ENCODE results near the gene SHQ1.

The SHQ1 gene

DNA sequence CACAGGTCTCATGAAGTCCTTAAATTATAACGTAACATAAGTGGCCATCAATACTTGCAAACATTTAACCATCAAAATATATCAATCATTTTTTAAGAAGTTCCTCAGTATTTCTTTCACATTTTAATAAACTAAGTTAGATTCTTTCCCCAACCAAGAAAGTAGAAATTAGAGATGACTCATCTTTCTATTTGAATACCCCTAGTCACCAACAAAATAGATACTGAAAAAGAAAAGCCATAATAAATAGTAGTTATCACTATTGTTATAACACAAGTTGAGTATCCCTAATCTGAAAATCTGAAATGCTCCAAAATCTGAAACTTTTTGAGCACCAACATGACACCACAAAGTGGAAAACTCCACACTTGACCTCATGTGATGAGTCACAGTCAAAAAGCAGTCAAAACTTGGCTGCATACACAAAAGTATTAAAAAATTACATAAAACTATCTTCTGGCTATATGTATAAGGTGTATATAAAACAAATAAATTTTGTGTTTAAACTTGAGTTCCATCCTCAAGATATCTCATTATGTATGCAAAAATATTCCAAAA lies 3.7 kb downstream of the SHQ1 start:
- Histone ChIP-seq H3K27me3 (ENCODE audit: control insufficient read depth, insufficient read depth, low read length) (peaks cover 3% of the 10 kb centered on the region), H3K4me3 (ENCODE audit: low read length) (no peak overlapping the region), H3K4me2 (ENCODE audit: low read length) (no peak overlapping the region), H3K4me1 (ENCODE audit: control insufficient read depth, insufficient read depth, low read length) (peaks cover 33% of the 10 kb centered on the region), H3K9me3 (replicated peaks; ENCODE audit: low read length) (no peaks in the 10 kb centered on the region), H3K9ac (ENCODE audit: low read depth, low read length) (no peak overlapping the region), H3K36me3 (ENCODE audit: insufficient read depth, low read length) (peaks cover 15% of the 10 kb centered on the region)

DNA sequence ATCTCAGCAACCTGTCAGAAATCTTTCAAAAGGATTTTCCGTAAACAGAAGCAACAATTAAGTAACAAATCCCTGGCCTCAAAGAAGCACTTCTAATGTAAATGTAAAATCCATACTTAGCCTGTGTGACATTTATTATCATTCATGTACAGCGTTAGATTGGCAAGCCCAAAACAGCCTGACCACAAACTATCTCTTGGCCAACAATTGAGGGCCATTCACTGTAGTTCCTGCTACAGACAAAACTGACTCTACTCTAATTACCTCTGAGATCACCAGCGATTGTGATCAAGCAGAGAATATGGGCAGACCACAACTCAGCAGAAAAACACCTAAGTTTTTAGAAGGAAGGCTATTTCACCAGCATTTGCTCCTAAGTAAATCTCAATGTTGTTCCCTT lies 9.2 kb downstream of the SHQ1 start:
- no peak overlapping the region for H3K4me2 ChIP-seq (ENCODE audit: low read length)
- no peak overlapping the region for H3K4me3 ChIP-seq (ENCODE audit: low read length)
- H3K9ac ChIP-seq (ENCODE audit: low read depth, low read length), result no peak overlapping the region
- H3K27me3 ChIP-seq (ENCODE audit: control insufficient read depth, insufficient read depth, low read length), result no peaks in the 10 kb centered on the region
- no peaks in the 10 kb centered on the region for H3K9me3 ChIP-seq (replicated peaks; ENCODE audit: low read length)
- peaks cover 35% of the 10 kb centered on the region for H3K36me3 ChIP-seq (ENCODE audit: insufficient read depth, low read length)
- H3K4me1 ChIP-seq (ENCODE audit: control insufficient read depth, insufficient read depth, low read length), result no peaks in the 10 kb centered on the region

DNA sequence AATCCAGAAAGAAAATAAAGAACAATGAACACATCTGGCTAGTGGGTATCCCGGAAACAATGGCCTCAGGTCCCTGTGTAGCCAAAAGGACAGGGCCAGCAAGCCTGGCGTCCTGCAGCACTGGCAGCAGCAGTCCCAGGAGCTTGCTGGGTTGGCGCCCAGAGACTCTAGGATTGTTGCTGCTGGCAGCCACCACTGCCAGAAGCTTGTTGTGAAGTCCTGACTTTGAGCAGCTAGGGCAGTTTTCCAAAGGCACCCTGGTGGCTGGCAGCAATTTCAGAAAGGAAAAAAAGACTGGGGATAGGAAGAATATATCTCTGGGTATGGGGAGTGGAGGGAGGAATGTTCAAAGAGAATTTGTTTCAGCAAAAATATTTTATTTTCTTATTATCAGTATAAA lies 11.3 kb downstream of the SHQ1 start:
- H3K36me3 ChIP-seq (ENCODE audit: insufficient read depth, low read length), result peaks cover 37% of the 10 kb centered on the region

DNA sequence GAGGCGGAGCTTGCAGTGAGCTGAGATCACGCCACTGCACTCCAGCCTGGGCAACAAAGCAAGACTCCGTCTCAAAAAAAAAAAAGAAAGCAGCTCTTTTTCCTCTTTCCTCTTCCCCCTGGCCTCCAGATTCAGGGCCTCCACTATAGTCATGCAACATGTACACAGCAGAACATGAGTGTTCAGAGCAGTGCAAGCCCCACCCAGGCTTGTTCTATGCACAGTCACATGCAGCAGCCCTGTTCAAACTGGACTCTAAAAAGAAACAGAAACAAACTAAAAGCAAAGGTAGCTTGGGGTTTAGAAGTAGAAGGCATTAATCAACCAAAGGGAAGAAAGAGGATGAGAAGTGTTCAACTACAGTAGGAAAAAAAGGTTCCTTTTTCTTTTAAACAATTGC lies 11.8 kb downstream of the SHQ1 start:
- H3K4me1 ChIP-seq (ENCODE audit: control insufficient read depth, insufficient read depth, low read length), result no peaks in the 10 kb centered on the region
- no peaks in the 10 kb centered on the region for H3K9me3 ChIP-seq (replicated peaks; ENCODE audit: low read length)
- peaks cover 33% of the 10 kb centered on the region for H3K36me3 ChIP-seq (ENCODE audit: insufficient read depth, low read length)
- no peak overlapping the region for H3K9ac ChIP-seq (ENCODE audit: low read depth, low read length)
- no peak overlapping the region for H3K4me3 ChIP-seq (ENCODE audit: low read length)
- no peak overlapping the region for H3K4me2 ChIP-seq (ENCODE audit: low read length)
- no peaks in the 10 kb centered on the region for H3K27me3 ChIP-seq (ENCODE audit: control insufficient read depth, insufficient read depth, low read length)

More for the DNA sequence above, 11.3 kb downstream of the SHQ1 start:
- Histone ChIP-seq H3K27me3 (ENCODE audit: control insufficient read depth, insufficient read depth, low read length) (no peaks in the 10 kb centered on the region), H3K9me3 (replicated peaks; ENCODE audit: low read length) (no peaks in the 10 kb centered on the region), H3K4me3 (ENCODE audit: low read length) (no peak overlapping the region), H3K4me1 (ENCODE audit: control insufficient read depth, insufficient read depth, low read length) (no peaks in the 10 kb centered on the region), H3K4me2 (ENCODE audit: low read length) (no peak overlapping the region), H3K9ac (ENCODE audit: low read depth, low read length) (no peak overlapping the region)

DNA sequence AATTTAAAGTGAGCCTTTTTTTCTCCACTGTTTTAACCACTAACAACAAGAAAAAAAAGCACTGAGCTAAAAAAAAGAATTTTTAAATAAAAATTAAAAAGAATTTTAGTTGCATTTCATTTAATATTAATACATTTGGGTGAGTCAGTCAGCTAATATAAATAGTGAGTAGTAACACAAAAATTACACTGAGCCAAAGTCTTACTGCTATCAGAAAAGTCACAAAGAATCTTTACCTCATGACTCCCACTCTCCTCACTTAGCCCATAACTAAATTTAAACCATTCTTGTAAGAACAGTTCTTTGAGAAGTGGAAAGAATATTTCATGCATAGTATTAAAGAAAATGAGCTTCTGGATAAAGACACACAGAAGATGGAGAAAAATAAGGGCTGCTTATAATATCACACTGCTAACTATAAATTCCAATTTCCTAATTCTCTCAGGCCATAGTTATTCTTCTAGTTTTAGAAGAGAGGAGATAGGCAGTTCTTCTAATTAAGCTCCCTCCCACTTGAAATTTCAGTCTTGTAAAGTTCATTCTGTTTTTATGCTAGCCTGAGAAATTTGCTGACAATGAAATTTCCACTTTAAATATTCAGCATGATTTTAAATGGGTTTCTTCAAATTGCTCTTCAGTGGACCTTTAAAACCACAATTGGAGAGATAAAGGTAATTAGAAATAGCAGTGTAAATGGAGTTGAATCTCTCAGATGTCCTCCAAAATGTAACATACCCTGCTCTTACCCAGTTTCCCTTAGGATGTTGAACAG lies 17.6 kb downstream of the SHQ1 start:
- no peaks in the 10 kb centered on the region for H3K9me3 ChIP-seq (replicated peaks; ENCODE audit: low read length)
- no peak overlapping the region for H3K4me3 ChIP-seq (ENCODE audit: low read length)
- peak overlapping the region; percentile 62 for H3K9ac ChIP-seq (ENCODE audit: low read depth, low read length)
- H3K4me2 ChIP-seq (ENCODE audit: low read length), result peak overlapping the region; percentile 46
- H3K27me3 ChIP-seq (ENCODE audit: control insufficient read depth, insufficient read depth, low read length), result no peaks in the 10 kb centered on the region
- H3K36me3 ChIP-seq (ENCODE audit: insufficient read depth, low read length), result peaks cover 13% of the 10 kb centered on the region
- peaks cover 24% of the 10 kb centered on the region for H3K4me1 ChIP-seq (ENCODE audit: control insufficient read depth, insufficient read depth, low read length)

DNA sequence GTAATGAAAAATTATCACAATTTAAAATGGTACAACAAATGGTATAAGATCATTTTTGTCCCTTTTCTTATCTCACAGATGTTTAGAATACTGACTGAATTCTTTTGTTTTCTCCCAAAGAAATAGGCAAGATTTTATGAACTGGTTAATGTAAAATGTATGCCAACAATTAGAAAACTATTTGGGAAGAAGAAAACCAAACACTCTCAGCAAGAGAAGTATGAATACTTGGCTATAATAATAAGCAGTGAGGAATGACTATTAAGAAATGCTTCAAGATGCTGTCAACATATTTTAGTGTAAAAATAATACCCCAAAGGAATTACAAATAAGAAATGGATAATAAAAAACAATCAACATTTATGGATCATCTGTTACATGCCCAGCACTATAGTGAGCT lies 18.5 kb downstream of the SHQ1 start:
- peaks cover 24% of the 10 kb centered on the region for H3K4me1 ChIP-seq (ENCODE audit: control insufficient read depth, insufficient read depth, low read length)
- H3K36me3 ChIP-seq (ENCODE audit: insufficient read depth, low read length), result peaks cover 7% of the 10 kb centered on the region
- peak overlapping the region; percentile 46 for H3K4me2 ChIP-seq (ENCODE audit: low read length)
- peak overlapping the region; percentile 62 for H3K9ac ChIP-seq (ENCODE audit: low read depth, low read length)
- no peaks in the 10 kb centered on the region for H3K27me3 ChIP-seq (ENCODE audit: control insufficient read depth, insufficient read depth, low read length)
- no peaks in the 10 kb centered on the region for H3K9me3 ChIP-seq (replicated peaks; ENCODE audit: low read length)
- H3K4me3 ChIP-seq (ENCODE audit: low read length), result no peak overlapping the region

DNA sequence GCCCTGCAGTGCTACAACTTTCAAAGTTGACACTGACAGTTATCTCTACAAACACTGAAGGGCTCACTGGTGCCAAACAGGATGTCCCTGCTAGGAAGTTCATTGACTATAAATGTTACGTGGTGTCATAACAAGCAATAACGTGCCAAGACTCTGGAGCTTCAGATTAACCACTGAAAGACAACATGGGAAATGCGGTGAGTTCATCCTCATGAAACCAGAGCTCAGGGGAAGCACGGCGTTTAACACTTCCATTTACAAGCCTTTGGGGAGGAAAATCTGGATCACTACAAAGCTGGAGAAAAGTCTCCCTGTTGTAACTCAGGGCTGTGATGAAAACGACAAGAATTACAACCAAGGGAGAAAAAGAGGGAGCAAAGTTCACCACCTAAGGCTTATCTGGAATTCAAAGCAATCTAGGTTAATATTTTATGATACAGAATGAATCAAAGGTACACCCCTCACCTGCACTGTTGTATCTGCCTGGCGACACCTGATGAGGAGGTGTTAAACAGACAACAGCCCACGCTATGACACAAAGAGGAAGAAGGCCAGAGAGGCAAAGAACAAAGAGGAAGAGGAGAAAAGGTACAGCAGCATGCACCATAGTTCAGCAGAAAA lies 27.0 kb downstream of the SHQ1 start:
- H3K4me3 ChIP-seq (ENCODE audit: low read length), result peak overlapping the region; percentile 5
- peak overlapping the region; percentile 17 for H3K9ac ChIP-seq (ENCODE audit: low read depth, low read length)
- H3K27me3 ChIP-seq (ENCODE audit: control insufficient read depth, insufficient read depth, low read length), result no peaks in the 10 kb centered on the region
- peaks cover 51% of the 10 kb centered on the region for H3K4me1 ChIP-seq (ENCODE audit: control insufficient read depth, insufficient read depth, low read length)
- H3K4me2 ChIP-seq (ENCODE audit: low read length), result peak overlapping the region; percentile 16
- no peaks in the 10 kb centered on the region for H3K9me3 ChIP-seq (replicated peaks; ENCODE audit: low read length)
- peaks cover 3% of the 10 kb centered on the region for H3K36me3 ChIP-seq (ENCODE audit: insufficient read depth, low read length)

DNA sequence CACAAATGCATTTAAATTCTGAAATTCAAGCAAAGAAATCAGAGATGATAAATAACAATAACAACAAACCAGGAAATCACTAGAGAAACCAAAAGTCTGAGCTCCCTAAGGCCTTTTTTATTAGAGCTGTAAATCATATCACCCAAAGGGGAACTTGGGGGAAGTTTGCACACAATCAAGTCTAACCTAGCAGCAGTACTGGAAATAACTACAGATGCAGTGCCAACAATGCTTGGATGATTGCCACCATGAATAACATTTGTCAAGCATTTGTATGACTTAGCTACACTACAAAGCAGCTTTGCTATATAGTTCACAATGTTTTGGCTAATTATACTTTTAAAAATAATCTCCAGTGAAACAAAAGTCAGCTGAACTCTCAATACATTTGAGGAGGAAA lies 27.8 kb downstream of the SHQ1 start:
- Histone ChIP-seq H3K27me3 (ENCODE audit: control insufficient read depth, insufficient read depth, low read length) (no peaks in the 10 kb centered on the region), H3K4me3 (ENCODE audit: low read length) (no peak overlapping the region), H3K9me3 (replicated peaks; ENCODE audit: low read length) (no peaks in the 10 kb centered on the region), H3K9ac (ENCODE audit: low read depth, low read length) (no peak overlapping the region), H3K4me1 (ENCODE audit: control insufficient read depth, insufficient read depth, low read length) (peaks cover 51% of the 10 kb centered on the region), H3K36me3 (ENCODE audit: insufficient read depth, low read length) (peaks cover 3% of the 10 kb centered on the region), H3K4me2 (ENCODE audit: low read length) (peak overlapping the region; percentile 16)

DNA sequence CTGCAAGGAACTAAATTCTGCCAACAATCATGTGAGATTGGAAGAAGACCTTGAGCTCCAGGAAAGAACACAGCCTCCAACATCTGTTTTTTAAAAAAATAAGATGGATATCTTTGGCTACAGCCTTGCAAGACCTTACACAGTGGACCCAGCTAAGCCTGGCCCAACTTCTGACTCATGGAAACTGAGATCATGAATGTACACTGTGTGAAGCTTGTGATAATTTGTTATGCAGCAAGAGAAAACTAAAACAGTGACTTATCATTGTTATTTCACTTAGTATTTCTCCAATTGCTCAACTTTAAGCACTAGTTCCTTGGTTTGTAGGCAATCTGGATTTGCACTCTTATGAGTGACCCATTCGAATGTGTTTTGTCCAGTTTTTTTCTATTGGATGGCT lies 29.3 kb downstream of the SHQ1 start:
- H3K27me3 ChIP-seq (ENCODE audit: control insufficient read depth, insufficient read depth, low read length), result no peaks in the 10 kb centered on the region

DNA sequence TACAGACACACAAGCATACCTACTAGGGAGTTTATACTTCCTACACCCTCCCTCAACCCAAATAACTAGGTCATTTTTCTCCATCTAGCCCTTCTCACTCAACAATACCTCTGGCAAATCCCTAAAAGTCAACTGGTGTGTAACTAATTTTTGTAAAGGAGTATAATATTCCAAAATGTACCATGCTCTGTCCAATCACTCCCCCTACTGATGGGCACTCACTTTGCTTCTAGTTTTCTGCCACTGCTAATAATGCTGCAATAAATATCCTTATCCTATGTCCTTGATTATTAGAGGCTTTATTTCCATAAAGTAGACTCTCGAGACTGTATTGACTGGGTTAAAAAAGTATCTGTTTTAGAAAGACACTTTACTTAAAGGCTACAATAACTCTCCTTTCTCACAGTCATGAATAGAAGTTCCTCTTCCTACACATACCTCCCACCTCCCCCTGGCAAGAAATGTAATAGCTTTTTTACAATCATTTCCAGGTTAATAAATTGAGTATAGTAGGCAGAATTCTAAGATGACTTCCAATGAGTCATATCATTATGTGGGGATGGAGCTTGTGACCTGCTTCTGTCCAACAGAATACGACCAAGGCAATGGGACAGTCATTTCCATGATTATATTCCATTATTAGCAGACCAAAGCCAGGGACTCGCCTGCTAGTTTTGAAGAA lies 30.0 kb downstream of the SHQ1 start:
- Histone ChIP-seq H3K4me1 (ENCODE audit: control insufficient read depth, insufficient read depth, low read length) (peaks cover 51% of the 10 kb centered on the region), H3K4me2 (ENCODE audit: low read length) (peak overlapping the region; percentile 29), H3K9me3 (replicated peaks; ENCODE audit: low read length) (no peaks in the 10 kb centered on the region), H3K4me3 (ENCODE audit: low read length) (no peak overlapping the region), H3K27me3 (ENCODE audit: control insufficient read depth, insufficient read depth, low read length) (no peaks in the 10 kb centered on the region), H3K9ac (ENCODE audit: low read depth, low read length) (no peak overlapping the region), H3K36me3 (ENCODE audit: insufficient read depth, low read length) (peaks cover 6% of the 10 kb centered on the region)

More for the DNA sequence above, 29.3 kb downstream of the SHQ1 start:
- no peaks in the 10 kb centered on the region for H3K9me3 ChIP-seq (replicated peaks; ENCODE audit: low read length)
- H3K4me1 ChIP-seq (ENCODE audit: control insufficient read depth, insufficient read depth, low read length), result peaks cover 51% of the 10 kb centered on the region
- no peak overlapping the region for H3K9ac ChIP-seq (ENCODE audit: low read depth, low read length)
- no peak overlapping the region for H3K4me3 ChIP-seq (ENCODE audit: low read length)
- H3K4me2 ChIP-seq (ENCODE audit: low read length), result peak overlapping the region; percentile 29
- H3K36me3 ChIP-seq (ENCODE audit: insufficient read depth, low read length), result peaks cover 6% of the 10 kb centered on the region

DNA sequence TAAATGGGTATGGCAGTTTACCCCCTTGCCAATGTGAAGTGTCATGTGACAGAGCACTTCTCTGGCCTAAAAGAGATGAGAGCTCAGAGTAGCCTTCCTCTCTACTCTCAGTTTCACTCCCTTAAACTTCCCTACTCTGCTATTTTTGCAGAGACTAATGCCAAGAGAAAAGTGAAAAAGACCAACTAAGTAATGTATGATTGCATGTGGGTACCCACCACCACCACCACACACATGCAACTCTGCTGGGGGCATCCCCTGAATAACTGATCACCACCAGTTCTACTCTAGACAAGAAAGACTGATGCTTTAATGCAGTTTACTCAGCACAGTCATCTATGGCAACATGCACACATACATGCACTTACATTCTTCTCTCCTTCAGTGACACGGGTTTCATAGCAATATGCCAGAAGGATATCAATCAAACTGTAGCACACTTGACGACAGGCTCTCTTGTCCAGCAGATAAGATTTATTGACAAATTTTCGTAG lies 31.3 kb downstream of the SHQ1 start:
- peaks cover 41% of the 10 kb centered on the region for H3K4me1 ChIP-seq (ENCODE audit: control insufficient read depth, insufficient read depth, low read length)
- no peak overlapping the region for H3K9ac ChIP-seq (ENCODE audit: low read depth, low read length)
- H3K36me3 ChIP-seq (ENCODE audit: insufficient read depth, low read length), result peaks cover 7% of the 10 kb centered on the region
- H3K9me3 ChIP-seq (replicated peaks; ENCODE audit: low read length), result no peaks in the 10 kb centered on the region
- H3K4me3 ChIP-seq (ENCODE audit: low read length), result no peak overlapping the region
- no peaks in the 10 kb centered on the region for H3K27me3 ChIP-seq (ENCODE audit: control insufficient read depth, insufficient read depth, low read length)
- H3K4me2 ChIP-seq (ENCODE audit: low read length), result no peak overlapping the region

All from skeletal muscle satellite cell (primary cell).